ENCODE measurements around the gene CSTB. TPM values are rescaled to one million over a fixed set of nuclear protein-coding genes. Genes with fewer than 3 reads are reported as not detected.

Gene CSTB
- total RNA-seq, 2 experiments from 2014 or later, result 22.8 to 23.0 TPM

GRCh38 chr21:43745772-43746517, 30.2 kb downstream of the CSTB start:
- intact Hi-C loops (cut with micrococcal nuclease), result no loop called here
- CTCF ChIA-PET, result no interaction called here
- no peak overlapping the region for H3K27ac Mint-ChIP-seq

GRCh38 chr21:43744725-43745124, 31.4 kb downstream of the CSTB start:
- CTCF ChIA-PET, result no interaction called here
- no peak for DNase-seq
- peaks cover 6% of the 10 kb centered on the region for H3K4me1 Mint-ChIP-seq (ENCODE audit: low read depth)
- no peak overlapping the region for H3K27ac Mint-ChIP-seq
- H3K9me3 Mint-ChIP-seq, result no peaks in the 10 kb centered on the region
- intact Hi-C loops (cut with micrococcal nuclease), result no loop called here
- peaks cover 13% of the 10 kb centered on the region for H3K36me3 Mint-ChIP-seq (ENCODE audit: low read depth)
- H3K27me3 Mint-ChIP-seq (ENCODE audit: low read depth), result no peaks in the 10 kb centered on the region
- no peak overlapping the region for H3K4me3 Mint-ChIP-seq

More at GRCh38 chr21:43745772-43746517, 30.2 kb downstream of the CSTB start:
- H3K4me1 Mint-ChIP-seq (ENCODE audit: low read depth), result peaks cover 2% of the 10 kb centered on the region
- H3K27me3 Mint-ChIP-seq (ENCODE audit: low read depth), result no peaks in the 10 kb centered on the region
- H3K4me3 Mint-ChIP-seq, result no peak overlapping the region
- no peak for DNase-seq
- no peaks in the 10 kb centered on the region for H3K9me3 Mint-ChIP-seq
- H3K36me3 Mint-ChIP-seq (ENCODE audit: low read depth), result peaks cover 15% of the 10 kb centered on the region

GRCh38 chr21:43743947-43744346, 32.2 kb downstream of the CSTB start:
- intact Hi-C loops (cut with micrococcal nuclease), result no loop called here
- no peaks in the 10 kb centered on the region for H3K9me3 Mint-ChIP-seq
- H3K4me3 Mint-ChIP-seq, result no peak overlapping the region
- CTCF ChIA-PET, result no interaction called here
- peaks cover 6% of the 10 kb centered on the region for H3K4me1 Mint-ChIP-seq (ENCODE audit: low read depth)
- H3K36me3 Mint-ChIP-seq (ENCODE audit: low read depth), result peaks cover 8% of the 10 kb centered on the region
- DNase-seq, result no peak
- H3K27ac Mint-ChIP-seq, result no peak overlapping the region
- no peaks in the 10 kb centered on the region for H3K27me3 Mint-ChIP-seq (ENCODE audit: low read depth)

GRCh38 chr21:43741423-43742096, 34.5 kb downstream of the CSTB start:
- H3K27ac Mint-ChIP-seq, result no peak overlapping the region
- no peak overlapping the region for H3K4me3 Mint-ChIP-seq
- DNase-seq, result no peak
- H3K27me3 Mint-ChIP-seq (ENCODE audit: low read depth), result no peaks in the 10 kb centered on the region
- no peaks in the 10 kb centered on the region for H3K9me3 Mint-ChIP-seq
- CTCF ChIA-PET, result interaction anchor here (1.2 kb wide), 1 partner anchor 12 kb away, joined by 4 read pairs; no protein-coding TSS in a partner anchor
- H3K36me3 Mint-ChIP-seq (ENCODE audit: low read depth), result peaks cover 8% of the 10 kb centered on the region
- intact Hi-C loops (cut with micrococcal nuclease), result no loop called here
- peaks cover 6% of the 10 kb centered on the region for H3K4me1 Mint-ChIP-seq (ENCODE audit: low read depth)

- Mint-ChIP-seq H3K27me3 (ENCODE audit: low read depth) (no peaks in the 10 kb centered on the region), H3K9me3 (no peaks in the 10 kb centered on the region), H3K36me3 (ENCODE audit: low read depth) (peaks cover 8% of the 10 kb centered on the region), H3K4me1 (ENCODE audit: low read depth) (peaks cover 6% of the 10 kb centered on the region), H3K4me3 (no peak overlapping the region), H3K27ac (peak overlapping the region; percentile 21)
- CTCF ChIA-PET, result interaction anchor here (1.2 kb wide), 1 partner anchor 11 kb away, joined by 4 read pairs; no protein-coding TSS in a partner anchor
- intact Hi-C loops (cut with micrococcal nuclease), result no loop called here
- no peak for DNase-seq
Observed at GRCh38 chr21:43740497-43741156, 35.5 kb downstream of the CSTB start.

GRCh38 chr21:43739621-43740435, 36.3 kb downstream of the CSTB start:
- Mint-ChIP-seq H3K27ac (no peak overlapping the region), H3K4me3 (no peak overlapping the region), H3K36me3 (ENCODE audit: low read depth) (peaks cover 6% of the 10 kb centered on the region), H3K4me1 (ENCODE audit: low read depth) (peaks cover 8% of the 10 kb centered on the region), H3K9me3 (no peaks in the 10 kb centered on the region), H3K27me3 (ENCODE audit: low read depth) (no peaks in the 10 kb centered on the region)
- no peak for DNase-seq
- CTCF ChIA-PET, result interaction anchor here (1.2 kb wide), 1 partner anchor 11 kb away, joined by 4 read pairs; no protein-coding TSS in a partner anchor
- intact Hi-C loops (cut with micrococcal nuclease), result no loop called here

- Mint-ChIP-seq H3K4me1 (ENCODE audit: low read depth) (peaks cover 29% of the 10 kb centered on the region), H3K27ac (no peak overlapping the region), H3K27me3 (ENCODE audit: low read depth) (no peaks in the 10 kb centered on the region), H3K9me3 (no peaks in the 10 kb centered on the region), H3K4me3 (no peak overlapping the region), H3K36me3 (ENCODE audit: low read depth) (peaks cover 3% of the 10 kb centered on the region)
- CTCF ChIA-PET, result interaction anchor here (0.7 kb wide), 1 partner anchor 1928 kb away, joined by 3 read pairs; no protein-coding TSS in a partner anchor
- intact Hi-C loops (cut with micrococcal nuclease), result no loop called here
- DNase-seq, result no peak
Observed at GRCh38 chr21:43737158-43737950, 38.8 kb downstream of the CSTB start.

GRCh38 chr21:43736224-43736883, 39.8 kb downstream of the CSTB start:
- Mint-ChIP-seq H3K4me1 (ENCODE audit: low read depth) (peaks cover 28% of the 10 kb centered on the region), H3K27me3 (ENCODE audit: low read depth) (no peaks in the 10 kb centered on the region), H3K9me3 (no peaks in the 10 kb centered on the region), H3K4me3 (no peak overlapping the region), H3K36me3 (ENCODE audit: low read depth) (peaks cover 3% of the 10 kb centered on the region), H3K27ac (no peak overlapping the region)
- no peak for DNase-seq
- intact Hi-C loops (cut with micrococcal nuclease), result no loop called here
- CTCF ChIA-PET, result no interaction called here

- Mint-ChIP-seq H3K27ac (no peak overlapping the region), H3K27me3 (ENCODE audit: low read depth) (no peaks in the 10 kb centered on the region), H3K36me3 (ENCODE audit: low read depth) (no peaks in the 10 kb centered on the region), H3K4me3 (no peak overlapping the region), H3K4me1 (ENCODE audit: low read depth) (peaks cover 25% of the 10 kb centered on the region), H3K9me3 (no peaks in the 10 kb centered on the region)
- intact Hi-C loops (cut with micrococcal nuclease), result no loop called here
- no peak for DNase-seq
- CTCF ChIA-PET, result no interaction called here
Observed at GRCh38 chr21:43735236-43736091, 40.6 kb downstream of the CSTB start.

- no peak overlapping the region for H3K4me3 Mint-ChIP-seq
- no peaks in the 10 kb centered on the region for H3K9me3 Mint-ChIP-seq
- peaks cover 25% of the 10 kb centered on the region for H3K4me1 Mint-ChIP-seq (ENCODE audit: low read depth)
- H3K36me3 Mint-ChIP-seq (ENCODE audit: low read depth), result no peaks in the 10 kb centered on the region
- DNase-seq, result no peak
- no peak overlapping the region for H3K27ac Mint-ChIP-seq
- no peaks in the 10 kb centered on the region for H3K27me3 Mint-ChIP-seq (ENCODE audit: low read depth)
- CTCF ChIA-PET, result no interaction called here
- intact Hi-C loops (cut with micrococcal nuclease), result no loop called here
Observed at GRCh38 chr21:43734928-43735229, 41.2 kb downstream of the CSTB start.

Data from activated naive CD4-positive, alpha-beta T cell treated with anti-CD3 and anti-CD28 coated beads for 36 hours (primary cell).